GM19023 (cell line): ENCODE measurements around the gene SLC8A3.

Experiments used
- ATAC-seq: cut with Tn5 transposase; IDR thresholded peaks from one replicate; pipeline ENCODE4 v1.9.1; 2021; ENCODE audit warnings: mild to moderate bottlenecking, moderate library complexity; ENCODE audit not compliant: unreplicated experiment

SLC8A3 gene

DNA sequence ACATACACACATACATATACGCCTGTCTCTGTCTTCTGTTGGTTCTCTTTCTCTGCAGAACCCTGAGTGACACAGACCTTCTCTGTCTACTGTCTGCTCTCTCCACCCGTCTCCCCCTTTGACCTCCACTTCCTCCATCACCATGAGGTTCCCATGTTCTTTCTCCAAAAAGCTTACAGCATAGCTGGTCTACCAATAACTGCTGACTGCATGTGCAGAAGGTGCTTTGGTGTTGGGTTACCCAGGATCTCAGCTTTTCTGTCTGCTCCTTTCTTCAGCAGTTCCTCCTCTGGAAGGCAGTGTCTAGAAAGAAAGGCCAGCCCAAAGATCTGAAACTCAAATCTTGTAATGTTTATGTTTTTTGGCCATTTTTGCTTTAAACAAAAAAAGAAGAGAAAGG lies 184.0 kb downstream of the SLC8A3 start:
- no peak for ATAC-seq

DNA sequence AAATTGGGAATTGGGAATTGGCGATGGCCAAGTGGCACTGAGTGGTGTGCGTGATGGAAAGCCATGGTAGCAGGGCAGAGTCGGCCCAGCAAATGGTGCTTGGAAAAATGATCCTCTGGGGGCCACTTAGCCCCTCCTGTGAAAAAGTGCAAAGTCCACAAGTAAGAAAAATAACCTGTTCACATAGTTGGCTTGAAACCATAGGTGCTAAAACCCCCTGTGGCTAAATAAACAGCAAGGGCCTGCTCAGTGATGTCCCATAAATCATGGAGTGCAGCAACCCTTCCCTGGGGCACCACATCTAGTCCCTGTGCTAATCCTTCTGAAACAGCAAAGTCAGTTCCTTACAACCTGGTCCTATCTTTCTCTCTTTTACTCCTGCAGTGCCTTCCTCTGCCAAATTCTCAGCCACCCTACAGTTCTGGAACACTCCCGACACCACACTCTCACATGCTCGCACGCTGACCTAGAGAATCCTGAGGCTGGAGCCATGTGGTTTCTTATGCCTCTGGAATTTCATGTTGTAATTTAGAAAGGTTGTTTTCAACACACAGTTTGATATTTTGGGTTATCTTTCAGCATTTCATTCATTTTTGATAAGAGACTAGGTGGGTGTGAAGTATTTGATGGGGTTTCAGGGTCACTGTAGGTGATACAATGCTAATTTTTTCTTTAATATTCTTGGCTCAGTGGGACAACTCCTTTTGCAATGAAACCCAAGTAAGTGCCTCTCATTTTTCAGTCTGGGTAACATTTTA lies 186.0 kb downstream of the SLC8A3 start:
- no peak for ATAC-seq

DNA sequence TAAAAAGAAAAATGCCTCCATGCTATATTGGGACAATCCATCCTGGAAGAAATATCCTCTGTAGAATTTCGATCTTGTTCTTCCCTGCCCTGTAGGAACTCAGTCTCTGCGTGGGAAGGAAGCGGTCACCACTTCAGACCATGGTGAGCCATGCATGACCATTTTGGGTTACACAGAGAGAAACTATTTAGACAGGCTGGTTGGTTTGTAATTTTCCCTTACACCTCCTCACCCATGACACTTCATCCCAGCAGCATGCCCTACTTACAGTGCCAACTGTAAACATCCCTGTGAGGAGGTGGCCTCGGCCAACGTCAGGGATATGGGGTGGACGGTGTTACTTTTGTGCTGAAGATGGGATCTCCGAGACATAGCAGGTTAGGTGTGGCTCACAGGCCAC lies 188.2 kb downstream of the SLC8A3 start:
- ATAC-seq = no peak

DNA sequence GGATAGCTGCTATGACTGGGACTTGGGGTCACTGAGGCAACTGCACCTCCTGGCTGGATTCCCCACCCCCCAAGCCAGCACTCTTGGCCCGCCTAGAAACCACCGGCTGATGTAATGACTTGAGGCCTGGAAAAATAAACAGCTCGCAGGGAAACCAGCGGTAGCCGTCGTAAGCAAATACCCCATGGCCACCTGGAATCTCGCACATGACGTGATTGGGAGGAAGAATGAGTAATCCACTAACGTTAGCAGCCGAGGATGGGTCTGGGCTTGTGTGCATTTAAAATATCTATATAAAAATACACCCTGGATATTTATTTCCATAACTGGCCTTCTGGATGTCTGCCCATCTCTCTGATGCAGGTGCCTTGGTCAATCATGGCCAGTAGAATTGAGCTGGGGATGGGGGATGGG lies 189.5 kb downstream of the SLC8A3 start:
- ATAC-seq = no peak

DNA sequence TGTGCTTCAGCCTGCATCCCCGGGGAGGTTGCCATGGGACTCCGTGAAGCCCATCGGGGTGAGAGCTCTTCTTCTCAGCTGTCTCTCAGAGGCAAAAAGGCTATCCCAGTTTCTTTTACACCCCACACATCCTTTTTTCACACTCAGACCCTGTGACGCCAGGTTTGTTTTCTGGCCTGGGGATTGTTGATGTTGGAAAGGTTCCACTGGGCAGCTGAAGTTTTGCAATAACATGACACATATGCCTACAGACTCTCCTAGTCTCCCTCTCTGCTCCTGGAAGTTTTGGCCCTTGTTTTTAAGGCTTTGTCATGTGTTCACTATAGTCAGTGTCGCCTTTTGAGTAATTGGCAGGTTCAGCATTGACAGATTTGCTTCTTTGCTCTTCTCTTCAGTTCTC lies 190.9 kb downstream of the SLC8A3 start:
- no peak for ATAC-seq

DNA sequence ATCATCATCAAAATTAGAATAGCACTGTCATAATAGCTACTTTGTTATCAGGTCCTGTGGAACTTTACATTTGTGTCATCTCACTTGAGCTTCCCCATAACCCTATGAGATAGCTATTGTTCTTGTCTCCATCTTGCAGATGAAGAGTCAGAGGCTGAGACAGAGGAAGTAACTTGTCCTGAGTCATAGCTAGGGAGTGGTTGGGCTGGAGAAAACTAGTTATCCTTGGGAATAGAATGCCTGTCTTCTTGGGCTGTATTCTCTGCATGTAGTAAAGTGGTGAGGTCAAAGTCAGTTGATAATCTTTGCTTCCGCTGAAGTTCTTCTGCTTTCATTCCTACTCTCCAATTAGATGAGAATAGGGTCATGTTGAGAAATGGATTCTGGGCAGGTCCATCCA lies 192.5 kb downstream of the SLC8A3 start:
- ATAC-seq = no peak
